Thoracic aorta (tissue), 2 donors: Measurements from ENCODE around the gene DCP1B. TPM values are rescaled to one million over a fixed set of nuclear protein-coding genes. Genes with fewer than 3 reads are reported as not detected.
A peak's percentile ranks its signal among the peaks of the same experiment; 100 is the strongest.

ENCODE experiments used
- ATAC-seq: fragments of 150-250 bp; one replicate; pipeline ENCODE4 v1.8.0; 2017; ENCODE audit warnings: low read depth; ENCODE audit not compliant: insufficient number of reproducible peaks, low FRiP score
- DNase-seq: peaks from one replicate; pipeline ENCODE4 v3.0.0-alpha.2; 2020; ENCODE audit warnings: low spot score
- H3K27ac ChIP-seq, 2 donors: fragments of 200-600 bp; sonication (generic); 1 replicate in 1 of 2; 2 replicates in 1 of 2; pipeline ENCODE4 v1.5.1; 2016; ENCODE audit warnings: mild to moderate bottlenecking in 2 of 2, moderate library complexity in 2 of 2
- H3K27me3 ChIP-seq: fragments of 200-600 bp; sonication (generic); replicated peaks from 2 replicates; pipeline ENCODE4 v1.6.0; 2016; ENCODE audit warnings: mild to moderate bottlenecking; ENCODE audit not compliant: insufficient read depth
- H3K36me3 ChIP-seq: fragments of 200-600 bp; sonication (generic); one replicate; pipeline ENCODE4 v1.5.1; 2016
- H3K4me1 ChIP-seq, 2 donors: fragments of 200-600 bp; sonication (generic); 1 replicate in 1 of 2; 2 replicates in 1 of 2; pipeline versions ENCODE4 v1.5.1 to v1.6.0; 2016; ENCODE audit warnings: low read depth in 2 of 2, mild to moderate bottlenecking in 1 of 2; ENCODE audit not compliant: control insufficient read depth in 1 of 2
- H3K4me3 ChIP-seq: fragments of 200-600 bp; sonication (generic); 2 replicates; pipeline ENCODE4 v1.5.1; 2016; ENCODE audit warnings: mild to moderate bottlenecking
- H3K9me3 ChIP-seq: fragments of 200-600 bp; sonication (generic); 2 replicates; pipeline ENCODE4 v1.5.1; 2016
- CTCF ChIP-seq: fragments of 200-600 bp; sonication (generic); IDR thresholded peaks from one replicate; pipeline ENCODE4 v1.5.1; 2019; ENCODE audit warnings: antibody characterized with exemption
- total RNA-seq, 2 donors: library from RNA; depleted of rRNA; stranded (reverse); fragments of >200 nt; gene quantifications; one replicate each; pipeline versions ENCODE4 v1.1.0 to v1.2.3, GENCODE V29; 2016

The DCP1B gene
- total RNA-seq, 2 donors from 2014 or later: 16.6 to 19.5 TPM

DNA sequence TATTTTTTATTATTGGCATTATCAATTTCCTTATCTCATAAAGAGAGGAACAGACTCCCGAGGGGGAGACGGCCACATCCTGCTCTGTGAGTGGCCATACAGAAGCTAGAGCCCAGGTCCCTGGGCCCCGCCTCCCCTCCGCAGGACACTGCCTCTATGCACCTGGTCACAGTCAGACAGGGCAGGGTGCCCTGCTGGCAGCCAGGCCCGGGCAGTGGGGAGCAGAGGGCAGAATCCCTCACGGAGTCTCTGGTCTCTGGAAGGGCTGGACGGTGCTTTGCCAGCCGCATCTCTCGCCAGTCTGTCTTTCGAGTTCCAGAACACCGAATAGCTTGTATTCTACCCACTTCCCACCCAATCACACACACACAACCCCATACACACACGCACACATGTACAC is 69.4 kb downstream of the DCP1B start:
- no peak for ATAC-seq
- H3K9me3 ChIP-seq: no peaks in the 10 kb centered on the region
- no peak for TF ChIP-seq CTCF
- no peaks in the 10 kb centered on the region for H3K36me3 ChIP-seq
- H3K4me3 ChIP-seq: no peak overlapping the region
- no peaks in the 10 kb centered on the region for H3K27me3 ChIP-seq
- H3K27ac ChIP-seq: peak overlapping the region; percentile 87 to 88
- peaks cover 13 to 78% of the 10 kb centered on the region in 2 donors for H3K4me1 ChIP-seq
- no peak for DNase-seq

DNA sequence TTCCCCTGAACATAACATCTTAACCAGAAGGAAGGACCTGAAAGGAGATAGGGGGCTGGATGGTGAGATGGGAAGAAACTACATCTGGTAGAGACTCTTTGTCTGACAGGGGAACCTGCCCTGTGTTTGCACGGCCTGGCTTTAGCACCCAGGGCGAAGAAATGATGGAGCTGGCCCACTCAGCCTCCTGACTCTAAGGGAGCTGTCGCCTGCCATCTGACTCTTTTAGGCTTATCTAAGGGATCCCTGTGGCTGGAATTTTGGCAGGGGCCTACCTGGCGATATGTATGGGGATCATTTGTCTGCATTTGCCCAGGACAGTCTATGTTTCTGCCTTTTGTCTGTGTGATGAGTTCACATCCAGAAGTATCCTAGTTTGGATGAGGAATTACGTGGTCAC is 70.2 kb downstream of the DCP1B start:
- H3K27me3 ChIP-seq: no peaks in the 10 kb centered on the region
- H3K4me3 ChIP-seq: no peak overlapping the region
- TF ChIP-seq CTCF: no peak
- H3K36me3 ChIP-seq: no peaks in the 10 kb centered on the region
- no peaks in the 10 kb centered on the region for H3K9me3 ChIP-seq
- peaks cover 10 to 71% of the 10 kb centered on the region in 2 donors for H3K4me1 ChIP-seq
- peak overlapping the region; percentile 29 to 36 for H3K27ac ChIP-seq
- no peak for ATAC-seq
- no peak for DNase-seq

DNA sequence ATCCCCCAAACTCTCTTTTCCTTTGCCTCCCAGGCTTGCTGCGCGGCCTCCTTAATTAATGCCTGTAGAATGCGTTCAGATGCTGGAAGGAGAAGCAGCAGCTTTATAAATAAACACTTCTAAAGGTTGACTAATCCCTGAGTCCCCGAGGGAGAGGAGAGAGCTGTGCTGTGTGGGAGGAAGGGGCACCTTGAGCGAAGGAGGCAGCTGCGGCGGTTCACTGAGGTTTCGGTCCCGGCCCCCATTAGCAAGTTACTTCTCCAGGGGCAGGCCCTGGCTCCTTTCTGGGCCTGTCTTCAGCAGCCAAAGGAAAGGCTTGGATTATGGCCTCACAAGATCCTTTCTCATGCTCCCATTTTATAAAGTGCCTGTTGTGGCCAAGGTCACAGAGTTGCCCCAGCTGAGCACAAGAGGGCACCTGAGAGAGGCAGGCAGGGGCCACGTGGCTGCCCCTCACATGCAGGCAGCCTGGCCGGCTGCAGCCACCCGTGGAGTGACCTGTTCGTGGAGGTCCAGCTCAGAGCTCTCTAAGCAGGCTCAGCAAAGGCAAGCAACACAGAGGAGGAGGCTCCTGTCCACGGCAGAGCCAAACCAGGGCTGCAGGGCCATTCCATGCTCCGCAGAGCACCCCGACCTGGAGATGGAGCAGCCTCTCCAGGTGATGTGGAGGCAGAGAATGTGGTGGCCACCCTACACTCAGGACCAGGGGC is 70.8 kb downstream of the DCP1B start:
- DNase-seq (no peak), ATAC-seq (no peak)
- no peaks in the 10 kb centered on the region for H3K27me3 ChIP-seq
- no peaks in the 10 kb centered on the region for H3K36me3 ChIP-seq
- H3K9me3 ChIP-seq: no peaks in the 10 kb centered on the region
- no peak overlapping the region for H3K4me3 ChIP-seq
- TF ChIP-seq CTCF: no peak
- peak overlapping the region; percentile 29 to 36 for H3K27ac ChIP-seq
- peaks cover 10 to 74% of the 10 kb centered on the region in 2 donors for H3K4me1 ChIP-seq

GRCh38 chr12:1932264-1932777 is 71.9 kb downstream of the DCP1B start:
- H3K27me3 ChIP-seq: no peaks in the 10 kb centered on the region
- TF ChIP-seq CTCF: no peak

GRCh38 chr12:1931642-1932041 is 72.6 kb downstream of the DCP1B start:
- no peak for TF ChIP-seq CTCF
- no peaks in the 10 kb centered on the region for H3K27me3 ChIP-seq
- ATAC-seq: no peak
- H3K27ac ChIP-seq: no peak overlapping the region
- DNase-seq: no peak
- no peak overlapping the region for H3K4me3 ChIP-seq
- H3K36me3 ChIP-seq: no peaks in the 10 kb centered on the region
- H3K4me1 ChIP-seq: peaks cover 14 to 73% of the 10 kb centered on the region in 2 donors
- no peaks in the 10 kb centered on the region for H3K9me3 ChIP-seq

More at GRCh38 chr12:1932264-1932777, 71.9 kb downstream of the DCP1B start:
- Histone ChIP-seq H3K4me3 (peak overlapping the region; percentile 26), H3K4me1 (peaks cover 17 to 75% of the 10 kb centered on the region in 2 donors), H3K9me3 (no peaks in the 10 kb centered on the region), H3K27ac (no peak overlapping the region), H3K36me3 (no peaks in the 10 kb centered on the region)
- DNase-seq (no peak), ATAC-seq (no peak)
